Endodermal cell (in vitro differentiated cells): ENCODE data around the gene TSHZ3. TPM values are rescaled to one million over a fixed set of nuclear protein-coding genes. Genes with fewer than 3 reads are reported as not detected.

Experiments used
- DNase-seq: peaks from one replicate; pipeline ENCODE4 v3.0.0-alpha.2; 2017
- H3K27ac ChIP-seq: 2 replicates; pipeline ENCODE4 v1.5.1; 2013; ENCODE audit warnings: mild to moderate bottlenecking, low read depth, low read length, moderate library complexity
- H3K27me3 ChIP-seq: 2 replicates; pipeline ENCODE4 v1.6.1; 2013; ENCODE audit warnings: mild to moderate bottlenecking, low read length, moderate library complexity; ENCODE audit not compliant: insufficient read depth, control insufficient read depth, poor library complexity, severe bottlenecking
- H3K36me3 ChIP-seq: 2 replicates; pipeline ENCODE4 v1.7.0; 2013; ENCODE audit warnings: mild to moderate bottlenecking, low read length, moderate library complexity; ENCODE audit not compliant: control insufficient read depth, insufficient read depth
- H3K4me1 ChIP-seq: one replicate; pipeline ENCODE4 v1.7.0; 2013; ENCODE audit warnings: low read length; ENCODE audit not compliant: control insufficient read depth, insufficient read depth
- H3K4me3 ChIP-seq: 2 replicates; pipeline ENCODE4 v1.5.1; 2013; ENCODE audit warnings: mild to moderate bottlenecking, low read length, moderate library complexity
- H3K9ac ChIP-seq: 2 replicates; pipeline ENCODE4 v1.6.1; 2013; ENCODE audit warnings: mild to moderate bottlenecking, low read length, moderate library complexity; ENCODE audit not compliant: poor library complexity, severe bottlenecking; ENCODE audit errors: extremely low read depth
- H3K9me3 ChIP-seq: 2 replicates; pipeline ENCODE4 v1.6.1; 2013; ENCODE audit warnings: mild to moderate bottlenecking, low read length, moderate library complexity; ENCODE audit not compliant: control insufficient read depth
- H3K27ac Mint-ChIP-seq: 2 replicates; pipeline ENCODE4 v1.8.0; 2020; ENCODE audit warnings: mixed read lengths
- H3K27me3 Mint-ChIP-seq: 2 replicates; pipeline ENCODE4 v1.8.0; 2021; ENCODE audit warnings: mild to moderate bottlenecking, mixed read lengths; ENCODE audit not compliant: insufficient read depth
- H3K36me3 Mint-ChIP-seq: 2 replicates; pipeline ENCODE4 v1.8.0; 2020; ENCODE audit warnings: low read depth, mixed read lengths
- H3K4me1 Mint-ChIP-seq: 2 replicates; pipeline ENCODE4 v1.8.0; 2020; ENCODE audit warnings: mixed read lengths
- H3K4me3 Mint-ChIP-seq: 2 replicates; pipeline ENCODE4 v1.8.0; 2020; ENCODE audit warnings: mild to moderate bottlenecking, moderate library complexity, mixed read lengths
- H3K9me3 Mint-ChIP-seq: 2 replicates; pipeline ENCODE4 v1.8.0; 2020; ENCODE audit warnings: mild to moderate bottlenecking, mixed read lengths
- CTCF ChIP-seq: fragments of 200-600 bp; sonication (generic); conservative IDR thresholded peaks from 2 replicates; pipeline ENCODE4 v1.5.0; 2021; ENCODE audit warnings: antibody characterized with exemption, mild to moderate bottlenecking
- WGBS, 2 experiments: methylation state at CpG; one replicate each; pipeline versions ENCODE4 v1.1.5 to v1.1.7; 2013; ENCODE audit warnings: missing lambda C conversion rate in 2 of 2, mixed read lengths in 1 of 2; ENCODE audit not compliant: insufficient coverage in 1 of 2, insufficient read length in 1 of 2; 5-methylcytosine and 5-hydroxymethylcytosine counted together
- long read RNA-seq, 4 experiments: library from polyadenylated mRNA in 2 of 4; library from RNA in 1 of 4; library from capped mRNA in 1 of 4; stranded (forward) in 3 of 4; unstranded in 1 of 4; transcript quantifications; one replicate each; pipeline ENCODE4 v2.0.0, GENCODE V29; 2020 to 2021; ENCODE audit warnings: inconsistent platforms in 1 of 4
- polyA plus RNA-seq, 2 experiments: library from polyadenylated mRNA; stranded (reverse); fragments of 50-300 nt; gene quantifications; one replicate each; pipeline ENCODE4 v1.2.3, GENCODE V29; 2013
- total RNA-seq, 2 donors: library from RNA; stranded (reverse); fragmentation: NEBNext Ultra II Directional in 1 of 2; extraction: Animal tissue kit (Norgen Biotek cat#: 25700) in 1 of 2; gene quantifications; 2 replicates in 1 of 2; 3 replicates in 1 of 2; pipeline ENCODE4 v1.2.1, GENCODE V29; 2021

Gene TSHZ3
- total RNA-seq: 1 to 10 TPM in 1 of 2 donors, under 1 TPM in 1; 0.84 to 2.1 TPM
- 10.0 TPM for polyA plus RNA-seq (2013, experiment 1 of 2)
- polyA plus RNA-seq (2013, experiment 2 of 2): 8.6 TPM
- long read RNA-seq, experiment 1: 0 reads
- long read RNA-seq, experiment 2: 0 reads
- long read RNA-seq, experiment 3, partial matches to known transcripts: 0 of 2 reads
- long read RNA-seq, experiment 3, other reads (novel, unspliced or antisense): 2 of 2 reads
- long read RNA-seq, experiment 4: 0 reads

- no peaks in the 10 kb centered on the region for H3K36me3 Mint-ChIP-seq
- WGBS, 2 experiments: 0% methylated on average over 6 to 70 of the region's 86 CpGs
- Histone ChIP-seq H3K4me1 (peaks cover 4% of the 10 kb centered on the region), H3K36me3 (no peaks in the 10 kb centered on the region), H3K27ac (no peak within 1 kb of the TSS), H3K4me3 (peak within 1 kb of the TSS; percentile 76), H3K9ac (no peak within 1 kb of the TSS), H3K27me3 (peaks cover 82% of the 10 kb centered on the region), H3K9me3 (no peaks in the 10 kb centered on the region)
- peak within 1 kb of the TSS; percentile 71 for H3K4me3 Mint-ChIP-seq
- peaks cover 33% of the 10 kb centered on the region for H3K4me1 Mint-ChIP-seq
- H3K9me3 Mint-ChIP-seq: no peaks in the 10 kb centered on the region
- no peak within 1 kb of the TSS for H3K27ac Mint-ChIP-seq
- no peak for TF ChIP-seq CTCF
- H3K27me3 Mint-ChIP-seq: peaks cover 78% of the 10 kb centered on the region
- DNase-seq: peak; percentile 89
Measured at GRCh38 chr19:31349160-31349881, at the start of gene TSHZ3. Gene TSHZ3 (minus strand): TSS chr19:31349436. CDS start chr19:31349219, 217 bp downstream.

- 83 to 86% methylated on average over 2 of the region's 2 CpGs for WGBS, 2 experiments
- no peaks in the 10 kb centered on the region for H3K27me3 ChIP-seq
- peaks cover 5% of the 10 kb centered on the region for H3K27me3 Mint-ChIP-seq
Measured at GRCh38 chr19:31397308-31397707, 48.1 kb upstream of the TSHZ3 start.

GRCh38 chr19:31392464-31392863 lies 43.2 kb upstream of the TSHZ3 start:
- H3K4me3 ChIP-seq: no peak overlapping the region
- no peak overlapping the region for H3K27ac Mint-ChIP-seq
- no peak overlapping the region for H3K9ac ChIP-seq
- H3K27ac ChIP-seq: no peak overlapping the region
- 98 to 100% methylated on average over 3 to 5 of the region's 5 CpGs for WGBS, 2 experiments
- H3K27me3 ChIP-seq: no peaks in the 10 kb centered on the region
- no peak for DNase-seq
- no peaks in the 10 kb centered on the region for H3K9me3 Mint-ChIP-seq
- H3K36me3 Mint-ChIP-seq: no peaks in the 10 kb centered on the region
- H3K4me1 ChIP-seq: no peaks in the 10 kb centered on the region
- H3K4me1 Mint-ChIP-seq: no peaks in the 10 kb centered on the region
- TF ChIP-seq CTCF: no peak
- H3K4me3 Mint-ChIP-seq: no peak overlapping the region
- no peaks in the 10 kb centered on the region for H3K36me3 ChIP-seq
- H3K9me3 ChIP-seq: no peaks in the 10 kb centered on the region
- H3K27me3 Mint-ChIP-seq: no peaks in the 10 kb centered on the region

More at GRCh38 chr19:31397308-31397707, 48.1 kb upstream of the TSHZ3 start:
- H3K36me3 Mint-ChIP-seq: no peaks in the 10 kb centered on the region
- no peaks in the 10 kb centered on the region for H3K4me1 Mint-ChIP-seq
- Histone ChIP-seq H3K9ac (no peak overlapping the region), H3K36me3 (no peaks in the 10 kb centered on the region), H3K4me1 (no peaks in the 10 kb centered on the region), H3K4me3 (no peak overlapping the region), H3K27ac (no peak overlapping the region), H3K9me3 (no peaks in the 10 kb centered on the region)
- no peak for TF ChIP-seq CTCF
- H3K9me3 Mint-ChIP-seq: no peaks in the 10 kb centered on the region
- H3K27ac Mint-ChIP-seq: no peak overlapping the region
- H3K4me3 Mint-ChIP-seq: no peak overlapping the region
- no peak for DNase-seq
